ENCODE measurements around the gene LRRC23. TPM values are rescaled to one million over a fixed set of nuclear protein-coding genes. Genes with fewer than 3 reads are reported as not detected.

The LRRC23 gene
- total RNA-seq, 1 donor from 2014 or later, result 5.7 TPM

- TF ChIP-seq, protein P1, sequence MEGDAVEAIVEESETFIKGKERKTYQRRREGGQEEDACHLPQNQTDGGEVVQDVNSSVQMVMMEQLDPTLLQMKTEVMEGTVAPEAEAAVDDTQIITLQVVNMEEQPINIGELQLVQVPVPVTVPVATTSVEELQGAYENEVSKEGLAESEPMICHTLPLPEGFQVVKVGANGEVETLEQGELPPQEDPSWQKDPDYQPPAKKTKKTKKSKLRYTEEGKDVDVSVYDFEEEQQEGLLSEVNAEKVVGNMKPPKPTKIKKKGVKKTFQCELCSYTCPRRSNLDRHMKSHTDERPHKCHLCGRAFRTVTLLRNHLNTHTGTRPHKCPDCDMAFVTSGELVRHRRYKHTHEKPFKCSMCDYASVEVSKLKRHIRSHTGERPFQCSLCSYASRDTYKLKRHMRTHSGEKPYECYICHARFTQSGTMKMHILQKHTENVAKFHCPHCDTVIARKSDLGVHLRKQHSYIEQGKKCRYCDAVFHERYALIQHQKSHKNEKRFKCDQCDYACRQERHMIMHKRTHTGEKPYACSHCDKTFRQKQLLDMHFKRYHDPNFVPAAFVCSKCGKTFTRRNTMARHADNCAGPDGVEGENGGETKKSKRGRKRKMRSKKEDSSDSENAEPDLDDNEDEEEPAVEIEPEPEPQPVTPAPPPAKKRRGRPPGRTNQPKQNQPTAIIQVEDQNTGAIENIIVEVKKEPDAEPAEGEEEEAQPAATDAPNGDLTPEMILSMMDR (IDR thresholded peaks at IDR 0.05; ENCODE audit: unreplicated experiment), result no peak
- Mint-ChIP-seq H3K27me3 (ENCODE audit: unreplicated experiment) (peaks cover 19% of the 10 kb centered on the region), H3K27ac (ENCODE audit: unreplicated experiment) (no peak overlapping the region), H3K4me3 (ENCODE audit: unreplicated experiment) (no peak overlapping the region), H3K36me3 (ENCODE audit: low read depth, unreplicated experiment) (peaks cover 7% of the 10 kb centered on the region), H3K4me1 (ENCODE audit: unreplicated experiment) (peaks cover 30% of the 10 kb centered on the region), H3K9me3 (ENCODE audit: unreplicated experiment) (no peaks in the 10 kb centered on the region)
- no peak for DNase-seq (ENCODE audit: low spot score)
Measured at GRCh38 chr12:6951551-6952120, 47.0 kb downstream of the LRRC23 start.

DNA sequence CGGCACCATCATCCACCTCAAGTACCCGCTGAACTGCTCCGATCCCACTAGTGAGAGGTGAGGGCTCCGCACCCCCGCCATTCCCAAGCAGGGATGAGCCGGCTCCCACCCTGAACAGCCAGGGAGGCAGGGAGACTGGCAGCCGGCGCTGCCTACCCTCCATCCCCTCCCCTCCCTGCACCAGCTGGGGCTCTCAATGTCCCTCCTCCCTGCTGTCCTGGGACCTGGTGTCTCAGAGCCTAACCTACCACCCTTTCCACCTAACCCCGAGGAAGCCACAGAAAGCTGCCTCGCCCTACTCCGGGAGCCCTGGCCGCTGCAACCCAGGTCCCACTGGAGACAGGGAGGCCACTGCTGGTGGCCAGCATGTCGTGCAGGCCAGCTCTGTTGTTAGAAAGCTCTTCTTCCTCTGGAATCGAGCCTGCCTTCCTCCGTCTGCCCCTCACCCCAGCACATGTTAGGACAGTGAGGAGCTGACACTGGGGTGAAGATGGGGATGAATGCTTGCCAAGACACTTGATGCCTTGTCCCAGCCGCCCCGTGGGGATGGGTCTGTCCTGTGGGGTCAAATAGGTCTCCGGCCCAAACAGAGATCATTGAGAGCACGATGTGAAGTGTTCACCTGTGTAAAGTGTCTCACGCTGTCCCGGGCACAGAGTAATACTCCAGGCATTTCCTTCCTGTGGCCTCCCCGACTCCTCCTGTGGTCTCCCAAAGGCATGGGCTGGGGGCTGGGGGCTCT lies 47.7 kb downstream of the LRRC23 start:
- Mint-ChIP-seq H3K4me1 (ENCODE audit: unreplicated experiment) (peaks cover 25% of the 10 kb centered on the region), H3K9me3 (ENCODE audit: unreplicated experiment) (no peaks in the 10 kb centered on the region), H3K36me3 (ENCODE audit: low read depth, unreplicated experiment) (peaks cover 7% of the 10 kb centered on the region), H3K27ac (ENCODE audit: unreplicated experiment) (peak overlapping the region; percentile 85), H3K27me3 (ENCODE audit: unreplicated experiment) (peaks cover 15% of the 10 kb centered on the region), H3K4me3 (ENCODE audit: unreplicated experiment) (peak overlapping the region; percentile 72)
- TF ChIP-seq, protein P1 (IDR thresholded peaks at IDR 0.05; ENCODE audit: unreplicated experiment), result no peak
- no peak for DNase-seq (ENCODE audit: low spot score)

- no peak for DNase-seq (ENCODE audit: low spot score)
- TF ChIP-seq, protein P1 (IDR thresholded peaks at IDR 0.05; ENCODE audit: unreplicated experiment), result no peak
- peak overlapping the region; percentile 85 for H3K27ac Mint-ChIP-seq (ENCODE audit: unreplicated experiment)
- peaks cover 25% of the 10 kb centered on the region for H3K4me1 Mint-ChIP-seq (ENCODE audit: unreplicated experiment)
- H3K9me3 Mint-ChIP-seq (ENCODE audit: unreplicated experiment), result no peaks in the 10 kb centered on the region
- peak overlapping the region; percentile 72 for H3K4me3 Mint-ChIP-seq (ENCODE audit: unreplicated experiment)
- peaks cover 7% of the 10 kb centered on the region for H3K36me3 Mint-ChIP-seq (ENCODE audit: low read depth, unreplicated experiment)
- H3K27me3 Mint-ChIP-seq (ENCODE audit: unreplicated experiment), result peaks cover 12% of the 10 kb centered on the region
Measured at GRCh38 chr12:6952863-6953441, 48.3 kb downstream of the LRRC23 start.

DNA sequence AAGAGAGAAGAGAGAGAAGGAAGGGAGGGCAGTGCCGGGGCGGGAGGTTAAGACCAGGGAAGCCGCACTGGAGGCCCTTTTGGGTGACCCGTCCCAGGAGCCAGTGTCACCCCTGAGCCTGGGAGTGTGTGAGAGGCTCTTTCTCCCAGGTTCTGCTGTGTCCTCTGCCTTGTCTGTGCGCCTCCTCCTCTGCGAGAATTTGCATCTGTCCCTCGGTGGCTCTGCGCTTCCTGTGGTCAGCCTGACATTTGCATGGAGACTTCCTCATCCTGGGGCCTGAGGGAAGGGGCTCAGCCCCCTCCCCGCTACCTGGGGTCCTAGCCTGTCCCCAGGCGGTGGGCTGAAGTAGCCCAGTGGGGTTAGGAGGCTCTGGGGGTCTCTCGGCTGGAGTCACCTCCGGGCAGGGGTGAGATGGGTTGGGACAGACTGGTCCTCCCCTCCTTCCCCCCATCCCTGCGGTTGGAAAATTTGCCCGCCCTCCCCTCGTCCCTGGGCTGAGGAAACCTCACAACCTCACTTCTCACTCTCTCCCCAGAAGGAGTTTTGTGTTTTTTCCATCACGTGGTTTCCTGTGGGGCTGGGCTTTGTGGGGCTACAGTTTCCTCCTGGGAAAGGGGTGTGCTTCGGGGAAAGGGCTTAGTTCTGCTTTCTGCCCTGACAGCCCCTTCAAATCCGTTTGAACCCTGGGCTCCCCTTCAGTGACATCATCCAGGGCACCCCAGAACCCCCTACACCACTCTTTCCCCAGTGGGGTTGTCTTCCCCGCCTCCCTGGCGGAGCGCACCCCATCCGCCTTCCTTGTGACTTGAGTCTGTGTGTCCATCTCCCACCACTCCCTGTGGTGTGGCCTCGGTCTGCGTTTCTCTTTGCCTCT lies 49.1 kb downstream of the LRRC23 start:
- H3K4me3 Mint-ChIP-seq (ENCODE audit: unreplicated experiment), result peak overlapping the region; percentile 51
- TF ChIP-seq, protein P1 (IDR thresholded peaks at IDR 0.05; ENCODE audit: unreplicated experiment), result no peak
- no peaks in the 10 kb centered on the region for H3K9me3 Mint-ChIP-seq (ENCODE audit: unreplicated experiment)
- H3K36me3 Mint-ChIP-seq (ENCODE audit: low read depth, unreplicated experiment), result peaks cover 7% of the 10 kb centered on the region
- DNase-seq (ENCODE audit: low spot score), result peak; percentile 55
- H3K4me1 Mint-ChIP-seq (ENCODE audit: unreplicated experiment), result peaks cover 29% of the 10 kb centered on the region
- H3K27ac Mint-ChIP-seq (ENCODE audit: unreplicated experiment), result peak overlapping the region; percentile 85
- H3K27me3 Mint-ChIP-seq (ENCODE audit: unreplicated experiment), result peaks cover 17% of the 10 kb centered on the region

Measured in endothelial cell (in vitro differentiated cells).